HEK293T (cell line): ENCODE results near the gene MIP.
"Not testable (repeated sequence)": the region's sequence is repeated elsewhere in the genome, so short reads cannot be mapped to it uniquely, and the experiment has no call there.

Experiments
- ARNT ChIP-seq: fragments of 450-650 bp; IDR thresholded peaks from 2 replicates; pipeline ENCODE4 v1.6.1; 2017; ENCODE audit warnings: mild to moderate bottlenecking
- FOXA1 ChIP-seq: fragments of 450-650 bp; IDR thresholded peaks from 2 replicates; pipeline ENCODE4 v1.6.1; 2016; ENCODE audit warnings: mild to moderate bottlenecking
- FOXK2 ChIP-seq: fragments of 450-650 bp; IDR thresholded peaks from 2 replicates; pipeline ENCODE4 v1.6.1; 2016; ENCODE audit warnings: mild to moderate bottlenecking
- HDGF ChIP-seq: fragments of 450-650 bp; IDR thresholded peaks from 2 replicates; pipeline ENCODE4 v1.6.1; 2017; ENCODE audit warnings: antibody characterized with exemption, borderline replicate concordance
- LEF1 ChIP-seq: fragments of 450-650 bp; IDR thresholded peaks from 2 replicates; pipeline ENCODE4 v1.6.1; 2017; ENCODE audit warnings: mild to moderate bottlenecking, borderline replicate concordance
- SP1 ChIP-seq: fragments of 450-650 bp; IDR thresholded peaks from 2 replicates; pipeline ENCODE4 v1.6.1; 2017
- ZNF384 ChIP-seq: fragments of 450-650 bp; IDR thresholded peaks from 2 replicates; pipeline ENCODE4 v1.6.1; 2016
- TF ChIP-seq, protein P1 (sequence below): fragments of 450-650 bp; IDR thresholded peaks from 2 replicates; pipeline ENCODE4 v1.6.1; 2016

DNA sequence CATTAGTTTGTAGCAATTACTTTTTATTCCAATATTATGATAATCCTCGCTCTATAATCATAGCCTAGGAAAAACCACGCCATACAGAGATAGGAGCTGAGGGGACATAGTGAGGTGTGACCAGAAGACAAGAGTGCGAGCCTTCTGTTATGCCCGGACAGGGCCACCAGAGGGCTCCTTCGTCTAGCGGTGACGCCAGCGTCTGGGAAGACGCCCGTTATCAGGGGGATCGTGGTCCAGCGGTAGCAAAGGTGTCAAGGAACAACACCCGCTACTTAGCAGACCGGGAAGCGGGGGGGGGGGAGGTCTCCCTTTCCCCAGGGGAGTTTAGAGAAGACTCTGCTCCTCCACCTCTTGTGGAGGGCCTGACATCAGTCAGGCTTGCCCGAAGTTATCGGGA is 42.2 kb upstream of the MIP start:
- not testable (repeated sequence) for TF ChIP-seq LEF1, ZNF384, FOXA1, FOXK2, ARNT, HDGF, SP1
- TF ChIP-seq, protein P1, sequence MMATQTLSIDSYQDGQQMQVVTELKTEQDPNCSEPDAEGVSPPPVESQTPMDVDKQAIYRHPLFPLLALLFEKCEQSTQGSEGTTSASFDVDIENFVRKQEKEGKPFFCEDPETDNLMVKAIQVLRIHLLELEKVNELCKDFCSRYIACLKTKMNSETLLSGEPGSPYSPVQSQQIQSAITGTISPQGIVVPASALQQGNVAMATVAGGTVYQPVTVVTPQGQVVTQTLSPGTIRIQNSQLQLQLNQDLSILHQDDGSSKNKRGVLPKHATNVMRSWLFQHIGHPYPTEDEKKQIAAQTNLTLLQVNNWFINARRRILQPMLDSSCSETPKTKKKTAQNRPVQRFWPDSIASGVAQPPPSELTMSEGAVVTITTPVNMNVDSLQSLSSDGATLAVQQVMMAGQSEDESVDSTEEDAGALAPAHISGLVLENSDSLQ, result not testable (repeated sequence)
